NCI-H524 (cell line): Measurements from ENCODE around the gene FAM20C.
"Not testable (repeated sequence)": the region's sequence is repeated elsewhere in the genome, so short reads cannot be mapped to it uniquely, and the experiment has no call there.

ENCODE experiments used
- DNase-seq, 2 experiments: peaks; one replicate each; lab custom pipeline; 2025; lab: John Stamatoyannopoulos, UW

Gene FAM20C

GRCh38 chr7:173209-173918 lies 19.0 kb upstream of the FAM20C start:
- no peak for DNase-seq

GRCh38 chr7:174716-175115 lies 17.7 kb upstream of the FAM20C start:
- no peak for DNase-seq

GRCh38 chr7:175955-176354 lies 16.4 kb upstream of the FAM20C start:
- no peak for DNase-seq

DNA sequence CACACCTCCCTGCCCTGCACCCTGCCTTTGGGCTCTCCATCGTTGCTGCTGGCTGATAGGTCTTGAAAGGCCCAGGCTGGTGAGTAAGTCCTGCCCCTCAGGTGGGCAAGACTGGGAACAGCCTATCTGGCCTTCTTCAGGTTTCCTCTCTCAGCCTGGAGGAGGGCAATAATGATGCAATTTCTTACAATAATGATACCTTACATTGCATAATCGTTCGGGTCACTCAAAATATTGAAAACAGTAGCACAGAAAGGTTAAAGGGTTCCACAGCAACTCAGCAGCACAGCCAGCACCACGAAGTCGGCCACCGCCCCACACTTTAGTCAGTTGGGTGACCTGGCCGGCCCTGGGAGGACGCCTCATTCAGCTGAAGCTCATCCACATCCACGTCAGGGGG lies 16.0 kb upstream of the FAM20C start:
- DNase-seq, result no peak

- DNase-seq, result no peak
Measured at GRCh38 chr7:176786-177459, 15.4 kb upstream of the FAM20C start.

GRCh38 chr7:178444-178843 lies 13.9 kb upstream of the FAM20C start:
- DNase-seq, result no peak

DNA sequence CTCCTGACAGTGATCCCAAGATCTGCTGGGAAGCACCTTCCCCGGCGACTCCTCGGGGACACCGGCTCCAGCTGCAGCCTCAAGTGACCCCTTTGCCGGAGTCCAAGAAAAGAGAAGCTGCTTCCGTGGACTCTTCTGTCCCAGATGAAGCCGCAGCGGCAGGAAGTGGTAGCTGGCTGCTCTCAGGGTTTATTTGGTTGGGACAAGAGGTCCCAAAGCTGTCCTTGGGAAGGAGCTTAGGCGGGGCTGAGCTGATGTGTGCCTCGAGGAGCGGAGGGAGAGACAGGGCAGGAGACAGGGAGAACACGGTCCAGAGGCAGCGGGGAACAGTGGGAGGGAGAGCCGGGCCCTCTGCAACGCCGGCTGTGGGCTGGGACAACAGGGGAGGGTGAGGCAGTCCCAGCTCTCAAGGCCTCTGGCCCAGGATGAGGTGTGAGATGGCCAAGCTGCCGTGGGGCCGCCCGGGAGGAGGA lies 13.1 kb upstream of the FAM20C start:
- no peak for DNase-seq

- DNase-seq, result no peak
Measured at GRCh38 chr7:179948-180694, 12.2 kb upstream of the FAM20C start.

DNA sequence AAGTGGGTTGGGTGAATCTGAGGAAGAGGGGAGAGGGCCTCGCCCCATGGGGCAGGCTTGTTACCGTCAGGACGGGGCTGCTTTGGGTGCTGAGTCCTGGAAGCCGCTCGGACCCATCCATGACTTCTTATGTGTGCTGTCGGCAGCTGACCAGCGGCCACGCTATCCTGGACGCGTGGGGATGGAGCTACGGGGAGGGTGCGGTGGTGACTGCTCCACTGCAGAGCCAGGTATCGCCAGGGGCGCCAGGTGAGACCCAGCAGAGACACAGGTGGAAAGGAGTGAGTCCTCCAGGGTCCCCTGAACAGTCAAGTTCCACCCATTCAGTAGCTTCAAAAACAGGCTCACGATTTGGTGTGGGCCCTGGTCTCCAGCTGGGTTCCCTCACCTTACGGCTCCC lies 10.6 kb upstream of the FAM20C start:
- no peak for DNase-seq

DNA sequence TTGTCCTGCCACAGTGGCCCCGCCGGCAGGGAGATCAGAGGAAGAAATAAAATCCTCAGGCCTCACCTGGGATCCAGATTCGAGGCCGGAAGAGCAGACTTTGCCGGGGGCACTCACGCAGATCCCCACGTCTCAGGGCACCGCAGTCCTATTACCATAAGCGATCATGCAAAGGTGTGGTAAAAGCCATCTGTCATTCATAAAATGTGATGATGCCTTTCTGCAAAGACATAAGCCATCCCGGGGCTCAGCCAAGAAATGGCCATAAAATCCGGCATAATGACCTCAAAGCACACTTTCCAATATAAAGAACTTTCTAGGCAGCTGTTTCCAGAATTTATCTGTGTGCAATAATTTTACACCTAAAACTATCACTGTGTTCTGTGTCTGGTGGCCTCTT lies 9.9 kb upstream of the FAM20C start:
- DNase-seq, result not testable (repeated sequence)

GRCh38 chr7:183496-184292 lies 8.7 kb upstream of the FAM20C start:
- no peak for DNase-seq

- DNase-seq, result no peak
Measured at GRCh38 chr7:184294-185264, 7.8 kb upstream of the FAM20C start.

DNA sequence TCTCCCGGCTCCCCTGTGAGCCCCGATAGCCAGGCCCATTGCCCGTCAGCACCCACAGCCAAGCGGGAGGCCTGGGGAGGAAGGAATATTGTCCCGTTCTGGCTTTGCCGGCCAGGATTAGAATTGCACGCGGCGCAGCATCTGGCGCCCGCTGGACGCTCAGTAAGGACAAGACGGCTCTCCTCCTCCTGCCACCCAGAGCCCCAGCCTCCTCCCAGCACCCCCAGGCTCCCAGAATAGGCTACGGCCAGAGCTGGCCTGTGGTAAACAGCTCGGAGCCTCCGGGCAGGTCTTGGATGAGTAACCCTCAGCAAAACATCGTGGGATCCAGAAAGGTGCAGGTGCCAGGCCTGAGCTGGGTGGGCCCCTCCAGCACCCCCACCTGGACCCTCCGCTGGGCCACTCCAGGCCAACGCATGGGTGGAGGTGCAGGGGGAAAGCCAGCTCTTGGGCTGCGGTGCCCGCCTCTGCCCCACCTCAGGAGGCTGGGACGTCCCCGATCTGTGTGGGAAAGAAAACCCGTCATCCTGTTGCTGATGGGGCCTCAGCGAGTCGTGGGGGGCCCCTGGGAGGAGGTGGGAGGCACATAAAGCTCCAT lies 5.8 kb upstream of the FAM20C start:
- DNase-seq, result no peak

DNA sequence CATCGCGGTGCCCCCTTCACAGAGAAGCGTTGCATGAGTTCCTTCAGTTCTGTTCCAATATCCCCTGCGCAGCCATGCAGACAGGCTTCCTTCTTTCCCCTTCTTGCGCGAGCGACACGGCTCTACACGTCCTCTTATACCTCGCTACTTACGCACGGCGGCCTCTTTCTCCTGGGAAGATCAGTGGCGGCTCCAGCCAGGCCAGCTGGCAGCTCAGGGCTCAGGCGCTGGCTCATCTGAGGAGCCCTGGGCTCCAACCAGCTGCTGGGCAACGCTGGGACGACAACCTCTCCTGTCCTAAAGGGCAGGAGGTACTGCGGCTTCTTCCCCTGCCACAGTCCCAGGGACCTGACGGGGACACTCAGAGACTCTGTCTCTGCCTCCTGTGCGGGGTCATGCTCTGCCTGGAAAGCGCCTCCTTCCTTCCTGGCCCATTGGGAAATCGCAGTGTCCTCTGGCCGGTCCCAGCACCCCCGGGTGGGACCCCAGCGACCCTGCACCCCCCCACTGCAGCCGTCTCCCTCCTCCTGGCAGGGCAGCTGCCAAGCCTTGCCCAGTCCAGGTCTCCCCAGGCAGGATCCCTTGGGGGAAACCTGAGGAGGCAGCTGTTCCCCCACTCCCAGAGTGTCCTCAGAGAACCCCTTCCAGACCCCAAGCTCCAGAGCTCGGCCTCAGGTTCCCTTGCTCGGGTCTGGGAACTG lies 5.0 kb upstream of the FAM20C start:
- DNase-seq, result peak in 1 of 2 experiments; percentile 75

GRCh38 chr7:188174-188573 lies 4.2 kb upstream of the FAM20C start:
- no peak for DNase-seq

GRCh38 chr7:188727-189500 lies 3.5 kb upstream of the FAM20C start:
- no peak for DNase-seq

DNA sequence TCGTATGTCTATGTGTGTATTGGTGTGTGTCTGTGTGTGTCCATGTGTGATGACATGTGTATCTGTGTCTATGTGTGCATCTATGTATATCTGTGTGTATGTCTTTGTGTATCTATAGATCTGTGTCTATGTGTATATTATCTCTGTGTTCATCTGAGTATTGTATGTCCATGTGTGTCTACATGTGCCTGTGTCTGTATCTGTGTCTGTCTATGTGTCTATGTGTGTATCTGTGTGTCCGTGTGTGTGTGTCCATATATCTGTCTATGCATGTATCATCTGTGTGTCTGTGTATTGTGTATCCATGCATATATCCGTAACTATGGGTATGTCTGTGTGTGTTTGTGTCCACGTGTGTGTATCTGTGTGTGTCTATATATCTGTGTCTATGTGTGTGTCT lies 2.7 kb upstream of the FAM20C start:
- DNase-seq, result no peak

DNA sequence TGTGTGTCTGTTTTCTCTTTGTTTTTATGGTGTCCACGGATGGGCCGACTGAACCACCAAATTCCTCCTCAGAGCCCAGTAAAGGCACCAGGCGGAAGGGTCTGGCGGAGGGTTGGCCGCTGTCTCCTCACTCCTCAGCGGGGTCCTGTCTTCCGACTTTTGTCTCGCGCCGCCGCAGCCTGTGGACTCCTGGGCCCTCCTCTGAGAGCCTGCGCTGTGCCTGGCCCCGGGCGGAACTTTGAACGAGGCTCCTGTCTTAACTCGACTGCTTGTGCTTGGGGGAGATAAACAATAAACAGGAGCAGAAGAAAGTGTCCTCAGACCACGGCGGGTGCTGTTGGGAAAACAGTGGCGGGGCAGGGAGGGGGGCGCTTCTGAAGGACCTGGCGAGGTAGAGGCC lies 2.2 kb upstream of the FAM20C start:
- DNase-seq, result no peak
